HepG2 (cell line): ENCODE measurements around the gene HIVEP2. TPM values are rescaled to one million over a fixed set of nuclear protein-coding genes. Genes with fewer than 3 reads are reported as not detected.

Experiments
- ASH2L ChIP-seq: fragments of 300-600, 200-600 bp; sonication (generic); IDR thresholded peaks from 2 replicates; pipeline ENCODE4 v1.7.0; 2017; ENCODE audit warnings: low read depth, mild to moderate bottlenecking, moderate library complexity, mixed read lengths, low read length; ENCODE audit not compliant: insufficient read length
- CCDC6 ChIP-seq: sonication (generic); formaldehyde crosslinking; IDR thresholded peaks from 2 replicates; pipeline ENCODE4 v1.8.1; 2022; ENCODE audit warnings: mild to moderate bottlenecking, missing genetic modification reagents, moderate library complexity
- CREB1 ChIP-seq, 2 experiments: fragments of 450-650 bp in 1 of 2; IDR thresholded peaks; 2 replicates each; pipeline ENCODE4 v1.6.1; 2016 to 2017; ENCODE audit warnings: control low read depth in 1 of 2, mild to moderate bottlenecking in 1 of 2, missing compliant biosample characterization in 1 of 2, missing genetic modification characterization in 1 of 2
- HNRNPH1 ChIP-seq: fragments of 200-400 bp; formaldehyde crosslinking; optimal IDR thresholded peaks from 2 replicates; pipeline ENCODE3; 2017; ENCODE audit warnings: mild to moderate bottlenecking, low read depth, low read length
- KDM3A ChIP-seq: IDR thresholded peaks from 2 replicates; pipeline ENCODE4 v1.6.1; 2018; ENCODE audit warnings: low read depth, missing compliant biosample characterization
- MAF1 ChIP-seq: sonication (generic); formaldehyde crosslinking; IDR thresholded peaks from 2 replicates; pipeline ENCODE4 v1.5.0; 2020; ENCODE audit warnings: missing genetic modification reagents, borderline replicate concordance
- NR2C2 ChIP-seq: sonication (generic); formaldehyde crosslinking; IDR thresholded peaks from 2 replicates; pipeline ENCODE4 v1.4.0; 2020; ENCODE audit warnings: missing genetic modification reagents, mild to moderate bottlenecking, moderate library complexity, borderline replicate concordance
- PLRG1 ChIP-seq: fragments of 450-650 bp; conservative IDR thresholded peaks from 2 replicates; pipeline ENCODE4 v1.6.1; 2016
- PRMT3 ChIP-seq: sonication (generic); formaldehyde crosslinking; IDR thresholded peaks from 2 replicates; pipeline ENCODE4 v1.8.1; 2022; ENCODE audit warnings: low read depth, mild to moderate bottlenecking, moderate library complexity, missing genetic modification reagents, borderline replicate concordance
- RAD21 ChIP-seq: fragments of 450-650 bp; formaldehyde crosslinking; IDR thresholded peaks from 2 replicates; pipeline ENCODE4 v1.5.0; 2020; ENCODE audit warnings: mild to moderate bottlenecking
- SIX4 ChIP-seq: sonication (generic); formaldehyde crosslinking; IDR thresholded peaks from 2 replicates; pipeline ENCODE4 v1.4.0; 2020; ENCODE audit warnings: missing genetic modification reagents
- SNAPC5 ChIP-seq: sonication (generic); formaldehyde crosslinking; IDR thresholded peaks from 2 replicates; pipeline ENCODE4 v1.8.1; 2023; ENCODE audit warnings: mild to moderate bottlenecking, missing genetic modification reagents, borderline replicate concordance
- SRY ChIP-seq: sonication (generic); formaldehyde crosslinking; IDR thresholded peaks from 2 replicates; pipeline ENCODE4 v1.8.0; 2022; ENCODE audit warnings: mild to moderate bottlenecking, missing genetic modification reagents
- TFDP2 ChIP-seq: sonication (generic); formaldehyde crosslinking; IDR thresholded peaks from 2 replicates; pipeline ENCODE4 v1.4.0; 2020; ENCODE audit warnings: missing genetic modification reagents
- THAP9 ChIP-seq: sonication (generic); formaldehyde crosslinking; IDR thresholded peaks from 2 replicates; pipeline ENCODE4; 2020; ENCODE audit warnings: missing genetic modification reagents, mild to moderate bottlenecking, borderline replicate concordance
- TIGD3 ChIP-seq: sonication (generic); formaldehyde crosslinking; IDR thresholded peaks from 2 replicates; pipeline ENCODE4 v1.5.1; 2020; ENCODE audit warnings: mild to moderate bottlenecking, missing genetic modification reagents, borderline replicate concordance
- ZEB1 ChIP-seq: IDR thresholded peaks from 2 replicates; pipeline ENCODE4 v1.6.1; 2012; ENCODE audit warnings: mild to moderate bottlenecking, low read depth, inconsistent platforms; ENCODE audit not compliant: insufficient replicate concordance
- ZHX1 ChIP-seq: sonication (generic); formaldehyde crosslinking; IDR thresholded peaks from 2 replicates; pipeline ENCODE4 v1.8.1; 2022; ENCODE audit warnings: low read depth, mild to moderate bottlenecking, missing genetic modification reagents
- ZNF33B ChIP-seq: sonication (generic); formaldehyde crosslinking; IDR thresholded peaks from 2 replicates; pipeline ENCODE4 v1.5.1; 2020; ENCODE audit warnings: mild to moderate bottlenecking, missing genetic modification reagents
- ZNF44 ChIP-seq: sonication (generic); formaldehyde crosslinking; IDR thresholded peaks from 2 replicates; pipeline ENCODE4 v1.5.1; 2020; ENCODE audit warnings: mild to moderate bottlenecking, missing genetic modification reagents
- polyA plus RNA-seq, 8 experiments: library from polyadenylated mRNA; depleted of rRNA in 3 of 8; stranded (reverse) in 7 of 8; unstranded in 1 of 8; fragments of >200 nt; fragmentation: Illumina TruSeq in 4 of 8; extraction: Trizol in 4 of 8; gene quantifications; 2 replicates each; pipeline versions ENCODE4 v1.2.1 to v1.2.3, GENCODE V29; 2011 to 2016; ENCODE audit warnings: low read depth in 4 of 8, missing spikeins in 1 of 8, mixed read lengths in 1 of 8; ENCODE audit not compliant: insufficient read depth in 1 of 8
- total RNA-seq, 5 experiments: library from RNA; depleted of rRNA; stranded (reverse); fragments of >200 nt; fragmentation: Illumina TruSeq; extraction: Trizol; gene quantifications; 2 replicates each; pipeline ENCODE4 v1.2.3, GENCODE V29; 2016; ENCODE audit warnings: low read depth in 1 of 5

HIVEP2 gene
- total and polyA plus RNA-seq, 2 of the 13 experiments (the other 11 are each of a cell fraction or from before 2014, with no cell fraction given): 3.4 to 12.9 TPM

GRCh38 chr6:142926494-142927270 is 18.3 kb downstream of the HIVEP2 start (continued):
- peak; percentile 92 for TF ChIP-seq ZHX1 (CRISPR knock-in tag)
- TF ChIP-seq HNRNPH1: no peak
- peak; percentile 87 for TF ChIP-seq SNAPC5 (CRISPR knock-in tag)
- TF ChIP-seq ZNF44 (CRISPR knock-in tag): 0 out of 2 replicates have a peak, but pooled peaks have one; percentile 39
- TF ChIP-seq PLRG1: no peak
- TF ChIP-seq TFDP2 (CRISPR knock-in tag): peak; percentile 81
- TF ChIP-seq ASH2L: peak; percentile 75
- peak; percentile 70; the same call in 1 of the 2 replicates for TF ChIP-seq ZNF33B (CRISPR knock-in tag)
- peak; percentile 66; the same call in 1 of the 2 replicates for TF ChIP-seq CREB1 (IDR thresholded peaks at IDR 0.05)
- no peak for TF ChIP-seq CREB1 (CRISPR knock-in tag; IDR thresholded peaks at IDR 0.05)
- TF ChIP-seq SIX4: peak; percentile 10; the same call in 1 of the 2 replicates
- TF ChIP-seq THAP9: peak; percentile 56; the same call in 1 of the 2 replicates
- no peak; the same call in 1 of the 2 replicates for TF ChIP-seq PRMT3
- peak; percentile 43 for TF ChIP-seq ZEB1
- peak; percentile 76; the same call in 1 of the 2 replicates for TF ChIP-seq KDM3A (CRISPR knock-in tag)
- TF ChIP-seq TIGD3 (CRISPR knock-in tag): no peak
- peak; percentile 91 for TF ChIP-seq NR2C2 (CRISPR knock-in tag)
- peak; percentile 33; the same call in 1 of the 2 replicates for TF ChIP-seq CCDC6 (CRISPR knock-in tag)
- TF ChIP-seq SRY (CRISPR knock-in tag): peak; percentile 91; the same call in 1 of the 2 replicates
- TF ChIP-seq MAF1 (CRISPR knock-in tag): peak; percentile 25; the same call in 1 of the 2 replicates
- peak; percentile 83 for TF ChIP-seq RAD21 (CRISPR knock-in tag)
